ENCODE measurements around the gene CD83. TPM values are rescaled to one million over a fixed set of nuclear protein-coding genes. Genes with fewer than 3 reads are reported as not detected.

Gene CD83
- total RNA-seq, 1 experiment from 2014 or later, result 6.5 TPM

DNA sequence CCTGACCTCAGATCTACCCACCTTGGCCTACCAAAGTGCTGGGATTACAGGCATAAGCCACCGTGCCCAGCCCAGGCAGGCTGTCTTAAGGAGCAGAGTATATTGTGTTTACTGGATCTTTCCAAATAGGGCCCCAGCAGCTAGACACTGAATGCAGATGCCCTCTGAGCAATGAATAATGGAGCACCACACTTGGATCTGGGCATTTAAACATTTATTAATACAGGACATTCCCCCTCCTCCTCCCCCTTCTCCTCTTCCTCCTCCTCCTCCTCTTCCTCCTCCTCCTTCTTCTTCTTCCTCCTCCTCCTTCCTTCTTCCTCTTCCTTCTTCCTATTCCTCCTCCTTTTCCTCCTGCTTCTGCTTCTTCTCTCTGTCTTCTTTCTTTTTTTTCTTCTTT is 34.2 kb downstream of the CD83 start:
- no peaks in the 10 kb centered on the region for H3K9me3 Mint-ChIP-seq (ENCODE audit: low read depth, unreplicated experiment)
- TF ChIP-seq, protein P1, sequence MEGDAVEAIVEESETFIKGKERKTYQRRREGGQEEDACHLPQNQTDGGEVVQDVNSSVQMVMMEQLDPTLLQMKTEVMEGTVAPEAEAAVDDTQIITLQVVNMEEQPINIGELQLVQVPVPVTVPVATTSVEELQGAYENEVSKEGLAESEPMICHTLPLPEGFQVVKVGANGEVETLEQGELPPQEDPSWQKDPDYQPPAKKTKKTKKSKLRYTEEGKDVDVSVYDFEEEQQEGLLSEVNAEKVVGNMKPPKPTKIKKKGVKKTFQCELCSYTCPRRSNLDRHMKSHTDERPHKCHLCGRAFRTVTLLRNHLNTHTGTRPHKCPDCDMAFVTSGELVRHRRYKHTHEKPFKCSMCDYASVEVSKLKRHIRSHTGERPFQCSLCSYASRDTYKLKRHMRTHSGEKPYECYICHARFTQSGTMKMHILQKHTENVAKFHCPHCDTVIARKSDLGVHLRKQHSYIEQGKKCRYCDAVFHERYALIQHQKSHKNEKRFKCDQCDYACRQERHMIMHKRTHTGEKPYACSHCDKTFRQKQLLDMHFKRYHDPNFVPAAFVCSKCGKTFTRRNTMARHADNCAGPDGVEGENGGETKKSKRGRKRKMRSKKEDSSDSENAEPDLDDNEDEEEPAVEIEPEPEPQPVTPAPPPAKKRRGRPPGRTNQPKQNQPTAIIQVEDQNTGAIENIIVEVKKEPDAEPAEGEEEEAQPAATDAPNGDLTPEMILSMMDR (IDR thresholded peaks at IDR 0.05; ENCODE audit: unreplicated experiment), result no peak
- H3K4me3 Mint-ChIP-seq (ENCODE audit: low read depth, unreplicated experiment), result no peak overlapping the region
- no peak overlapping the region for H3K27ac Mint-ChIP-seq (ENCODE audit: unreplicated experiment)
- no peaks in the 10 kb centered on the region for H3K4me1 Mint-ChIP-seq (ENCODE audit: low read depth, unreplicated experiment)
- H3K27me3 Mint-ChIP-seq (ENCODE audit: unreplicated experiment), result peaks cover 31% of the 10 kb centered on the region
- no peaks in the 10 kb centered on the region for H3K36me3 Mint-ChIP-seq (ENCODE audit: insufficient read depth, unreplicated experiment)
- no TSS peak for BruUV-seq (replicated peaks)
- no peak for DNase-seq
- CTCF ChIA-PET, result no interaction called here
- intact Hi-C loops (cut with micrococcal nuclease; ENCODE audit: unreplicated experiment), result no loop called here

DNA sequence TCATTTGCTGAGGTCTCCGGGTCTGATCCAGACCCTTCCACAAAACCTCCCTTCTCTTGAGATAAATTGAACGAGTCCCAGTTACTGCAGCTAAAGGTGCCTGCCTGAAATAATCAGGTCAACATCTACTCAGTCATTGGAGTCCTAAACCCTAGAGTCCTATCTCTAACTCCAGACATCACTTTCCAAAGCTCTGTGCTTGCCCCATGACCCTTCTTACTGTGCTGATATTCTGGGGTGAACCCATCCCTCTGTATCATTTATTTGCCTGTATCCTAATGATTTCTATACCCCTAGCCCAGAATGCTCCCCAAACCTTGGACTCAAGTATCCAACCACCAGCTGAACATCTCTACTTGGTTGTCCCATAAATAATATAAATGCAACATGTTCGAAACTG is 35.7 kb downstream of the CD83 start:
- no peak overlapping the region for H3K4me3 Mint-ChIP-seq (ENCODE audit: low read depth, unreplicated experiment)
- no TSS peak for BruUV-seq (replicated peaks)
- intact Hi-C loops (cut with micrococcal nuclease; ENCODE audit: unreplicated experiment), result no loop called here
- H3K4me1 Mint-ChIP-seq (ENCODE audit: low read depth, unreplicated experiment), result no peaks in the 10 kb centered on the region
- H3K36me3 Mint-ChIP-seq (ENCODE audit: insufficient read depth, unreplicated experiment), result no peaks in the 10 kb centered on the region
- no peak for DNase-seq
- H3K9me3 Mint-ChIP-seq (ENCODE audit: low read depth, unreplicated experiment), result no peaks in the 10 kb centered on the region
- no peak overlapping the region for H3K27ac Mint-ChIP-seq (ENCODE audit: unreplicated experiment)
- H3K27me3 Mint-ChIP-seq (ENCODE audit: unreplicated experiment), result peaks cover 31% of the 10 kb centered on the region
- CTCF ChIA-PET, result no interaction called here
- TF ChIP-seq, protein P1 (IDR thresholded peaks at IDR 0.05; ENCODE audit: unreplicated experiment), result no peak

DNA sequence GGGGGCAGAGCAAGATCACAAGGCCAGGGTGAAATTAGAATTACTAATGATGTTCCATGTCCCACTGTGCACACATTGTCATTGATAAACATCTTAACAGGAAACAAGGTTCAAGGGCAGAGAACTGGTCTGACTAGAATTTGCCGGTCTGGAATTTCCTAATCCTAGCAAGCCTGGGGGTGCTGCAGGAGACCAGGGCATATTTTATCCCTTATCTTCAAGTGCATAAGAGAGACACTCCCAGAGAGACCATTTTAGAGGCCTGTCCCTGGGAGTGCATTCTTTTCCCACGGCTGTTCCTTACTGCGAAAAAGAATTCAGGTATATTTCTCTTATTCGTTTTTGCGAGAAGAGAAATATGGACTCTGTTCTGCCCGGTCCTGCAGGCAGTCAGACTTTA is 41.5 kb downstream of the CD83 start:
- no peak for DNase-seq
- intact Hi-C loops (cut with micrococcal nuclease; ENCODE audit: unreplicated experiment), result no loop called here
- Mint-ChIP-seq H3K9me3 (ENCODE audit: low read depth, unreplicated experiment) (peaks cover 6% of the 10 kb centered on the region), H3K27me3 (ENCODE audit: unreplicated experiment) (peaks cover 3% of the 10 kb centered on the region), H3K4me3 (ENCODE audit: low read depth, unreplicated experiment) (no peak overlapping the region), H3K36me3 (ENCODE audit: insufficient read depth, unreplicated experiment) (no peaks in the 10 kb centered on the region), H3K4me1 (ENCODE audit: low read depth, unreplicated experiment) (no peaks in the 10 kb centered on the region), H3K27ac (ENCODE audit: unreplicated experiment) (no peak overlapping the region)
- no TSS peak for BruUV-seq (replicated peaks)
- TF ChIP-seq, protein P1 (IDR thresholded peaks at IDR 0.05; ENCODE audit: unreplicated experiment), result no peak
- CTCF ChIA-PET, result no interaction called here

DNA sequence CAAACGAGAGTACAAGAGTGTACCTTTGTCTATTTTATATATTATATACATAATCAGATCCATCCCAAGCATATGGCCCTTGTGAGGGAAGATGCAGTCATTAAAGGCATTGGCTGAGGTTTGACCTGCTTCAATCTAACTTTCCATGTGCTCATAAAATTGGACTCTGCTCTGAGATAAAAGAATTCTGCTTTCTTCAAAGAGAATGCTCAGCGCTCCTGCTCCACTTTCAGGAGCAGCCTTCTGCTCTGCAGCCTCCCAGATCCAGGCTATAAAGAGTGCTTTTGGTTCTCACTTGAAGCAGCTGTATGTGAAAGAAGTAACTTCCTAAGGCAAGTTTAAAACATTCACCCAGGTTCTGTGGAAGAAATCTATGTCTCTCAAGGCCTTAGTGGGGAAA is 45.3 kb downstream of the CD83 start:
- Mint-ChIP-seq H3K9me3 (ENCODE audit: low read depth, unreplicated experiment) (peaks cover 6% of the 10 kb centered on the region), H3K36me3 (ENCODE audit: insufficient read depth, unreplicated experiment) (no peaks in the 10 kb centered on the region), H3K27ac (ENCODE audit: unreplicated experiment) (no peak overlapping the region), H3K27me3 (ENCODE audit: unreplicated experiment) (no peaks in the 10 kb centered on the region), H3K4me3 (ENCODE audit: low read depth, unreplicated experiment) (no peak overlapping the region), H3K4me1 (ENCODE audit: low read depth, unreplicated experiment) (no peaks in the 10 kb centered on the region)
- DNase-seq, result no peak
- TF ChIP-seq, protein P1 (IDR thresholded peaks at IDR 0.05; ENCODE audit: unreplicated experiment), result no peak
- CTCF ChIA-PET, result interaction anchor here (0.7 kb wide), 1 partner anchor 415 kb away, joined by 5 read pairs; no protein-coding TSS in a partner anchor
- intact Hi-C loops (cut with micrococcal nuclease; ENCODE audit: unreplicated experiment), result no loop called here
- no TSS peak for BruUV-seq (replicated peaks)
